Endometrial microvascular endothelial cells (primary cell): Measurements from ENCODE around the gene CD300A. TPM values are rescaled to one million over a fixed set of nuclear protein-coding genes. Genes with fewer than 3 reads are reported as not detected.
"Not testable (repeated sequence)": the region's sequence is repeated elsewhere in the genome, so short reads cannot be mapped to it uniquely, and the experiment has no call there.

Experiments
- in situ Hi-C: cut with HindIII; loops from 2 replicates; pipeline ENCODE4 v1.10.0; 2017; ENCODE audit warnings: low sequenced_read_pairs, low pct_unique_long_range_greater_than_20kb; ENCODE audit errors: inconsistent ontology term
- total RNA-seq: library from RNA; depleted of rRNA; stranded (reverse); fragments of >200 nt; gene quantifications from one replicate; pipeline ENCODE4 v1.2.3, GENCODE V29; 2015; ENCODE audit errors: inconsistent ontology term

The CD300A gene
- total RNA-seq, 1 donor from 2014 or later, result not detected

GRCh38 chr17:74512624-74513091, 46.2 kb downstream of the CD300A start:
- in situ Hi-C loops, result no loop called here

DNA sequence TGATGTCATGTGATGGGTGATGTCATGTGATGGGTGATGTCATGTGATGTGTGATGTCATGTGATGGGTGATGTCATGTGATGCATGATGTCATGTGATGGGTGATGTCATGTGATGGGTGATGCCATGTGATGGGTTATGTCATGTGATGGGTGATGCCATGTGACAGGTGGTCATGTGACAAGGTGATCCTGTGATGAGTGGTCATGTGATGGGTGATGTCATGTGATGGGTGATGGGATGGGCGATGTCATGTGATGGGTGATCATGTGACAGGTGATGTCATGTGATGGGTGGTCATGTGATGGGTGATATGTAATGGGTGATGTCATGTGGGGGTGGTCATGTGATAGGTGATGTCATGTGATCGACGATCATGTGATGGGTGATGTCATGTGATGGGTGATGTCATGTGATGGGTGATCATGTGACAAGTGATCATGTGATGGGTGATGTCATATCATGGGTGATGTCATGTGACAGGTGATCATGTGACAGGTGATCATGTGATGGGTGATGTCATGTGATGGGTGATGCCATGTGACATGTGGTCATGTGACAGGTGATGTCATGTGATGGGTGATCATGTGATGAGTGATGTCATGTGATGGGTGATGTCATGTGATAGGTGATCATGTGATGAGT, 47.7 kb downstream of the CD300A start:
- in situ Hi-C loops, result no loop called here

- in situ Hi-C loops, result no loop called here
These were observed 48.3 kb downstream of the CD300A start for GRCh38 chr17:74514632-74515334.

DNA sequence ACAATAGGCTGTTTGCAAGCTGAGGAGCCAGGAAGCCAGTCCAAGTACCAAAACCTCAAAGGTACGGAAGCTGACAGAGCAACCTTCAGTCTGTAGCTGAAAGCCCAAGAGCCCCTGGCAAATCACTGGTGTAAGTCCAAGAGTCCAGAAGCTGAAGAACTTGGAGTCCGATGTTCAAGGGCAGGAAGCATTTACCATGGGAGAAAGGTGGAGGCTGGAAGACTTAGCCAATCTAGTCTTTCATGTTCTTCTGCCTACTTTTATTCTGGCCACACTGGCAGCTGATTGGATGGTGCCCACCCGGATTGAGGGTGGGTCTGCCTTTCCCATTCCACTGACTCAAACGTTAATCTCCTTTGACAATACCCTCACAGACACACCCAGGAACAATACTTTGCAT, 49.5 kb downstream of the CD300A start:
- in situ Hi-C loops, result no loop called here

DNA sequence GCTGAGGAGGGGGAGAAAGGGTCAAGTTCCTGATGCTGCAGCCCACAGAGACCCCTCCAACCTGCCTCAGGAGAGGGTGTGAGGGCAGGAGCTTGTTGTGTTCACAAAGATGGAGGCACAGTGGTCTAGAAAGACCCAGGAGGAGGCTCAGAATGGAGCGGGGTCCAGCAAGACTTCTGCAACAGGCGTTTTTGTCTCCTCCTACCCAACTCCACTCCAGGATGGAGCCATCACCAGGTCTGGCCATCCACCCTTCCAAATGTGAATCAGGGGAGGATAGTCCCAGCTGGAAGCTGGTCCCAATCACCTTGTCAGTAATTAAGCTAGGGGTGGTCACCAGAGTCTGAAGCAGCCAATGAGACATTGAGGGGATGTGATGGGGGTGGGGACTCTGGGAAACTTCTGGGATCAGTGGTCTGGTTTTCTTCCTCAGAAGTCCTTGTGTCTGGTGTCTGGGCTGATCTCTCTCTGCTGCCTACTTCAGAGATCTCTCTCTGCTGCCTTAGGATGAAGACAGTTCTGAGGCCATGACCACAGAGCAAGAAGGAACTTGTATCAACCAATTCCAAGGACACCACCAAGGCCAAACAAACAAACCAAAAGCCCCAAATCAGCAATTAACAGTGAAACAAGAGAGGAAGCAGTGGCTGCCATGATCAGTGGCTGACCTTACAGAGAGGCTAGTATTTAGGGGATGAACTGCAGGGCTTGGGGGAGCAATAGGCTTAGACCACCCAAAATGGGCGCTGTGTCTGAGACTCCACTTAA, 50.3 kb downstream of the CD300A start:
- in situ Hi-C loops, result no loop called here

GRCh38 chr17:74518413-74518981, 52.1 kb downstream of the CD300A start:
- in situ Hi-C loops, result not testable (repeated sequence)

DNA sequence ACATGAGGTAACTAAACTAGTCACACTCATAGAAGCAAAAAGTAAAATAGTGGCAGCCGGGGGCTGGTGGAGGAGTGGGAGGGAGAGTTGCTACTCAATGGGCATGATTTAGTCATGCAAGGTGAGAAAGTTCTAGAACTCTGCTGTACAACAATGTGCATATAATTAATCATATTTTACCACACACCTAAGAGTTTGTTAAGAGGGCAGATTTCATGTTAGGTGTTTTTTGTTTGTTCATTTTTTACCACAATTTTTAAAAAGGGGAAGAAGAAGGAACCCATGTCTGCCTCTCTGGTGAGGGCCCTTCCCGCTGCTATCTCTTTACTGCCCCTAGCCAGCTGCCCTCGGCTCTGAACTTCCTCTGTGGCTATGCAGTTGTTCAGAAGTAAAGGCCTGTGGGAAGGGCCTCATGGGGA, 53.6 kb downstream of the CD300A start:
- in situ Hi-C loops, result no loop called here

- in situ Hi-C loops, result no loop called here
These were observed 54.5 kb downstream of the CD300A start for GRCh38 chr17:74520790-74521480.

- in situ Hi-C loops, result no loop called here
These were observed 55.3 kb downstream of the CD300A start for GRCh38 chr17:74521701-74522201.

DNA sequence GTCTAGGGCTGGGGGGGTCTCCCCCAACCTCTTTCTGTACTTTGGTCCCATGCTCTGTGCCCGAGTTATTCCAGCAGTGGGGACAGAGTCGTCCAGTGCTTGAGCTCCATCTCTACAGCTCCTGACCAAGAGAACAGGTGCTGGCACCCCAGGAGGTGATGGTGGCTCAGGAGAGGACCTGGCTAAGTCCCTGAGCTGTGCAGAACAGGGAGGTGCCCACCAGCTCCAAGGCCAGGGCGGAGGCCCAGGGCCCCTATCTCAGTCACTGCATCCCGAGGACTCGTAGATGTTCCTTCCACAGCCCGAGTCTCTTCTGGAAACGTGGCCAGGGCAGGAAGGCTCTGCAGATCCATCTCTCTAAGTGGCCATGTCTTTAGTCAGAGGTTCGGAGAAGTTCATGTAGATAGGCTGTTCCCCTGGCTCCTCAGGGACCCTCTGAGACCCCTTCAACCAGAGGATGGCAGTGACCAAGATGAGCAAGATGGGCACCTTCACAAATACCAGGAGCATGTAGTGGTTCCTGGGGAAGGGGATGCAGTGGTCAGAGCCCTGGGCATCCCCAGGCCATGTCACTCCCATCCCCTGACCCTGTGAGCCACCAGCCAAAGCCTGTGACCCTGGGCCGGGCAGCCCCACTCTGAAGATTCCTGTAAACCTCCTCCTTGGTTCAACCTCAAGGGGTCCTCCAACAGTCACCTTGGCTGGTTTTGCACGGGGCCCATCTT, 56.1 kb downstream of the CD300A start:
- in situ Hi-C loops, result no loop called here

DNA sequence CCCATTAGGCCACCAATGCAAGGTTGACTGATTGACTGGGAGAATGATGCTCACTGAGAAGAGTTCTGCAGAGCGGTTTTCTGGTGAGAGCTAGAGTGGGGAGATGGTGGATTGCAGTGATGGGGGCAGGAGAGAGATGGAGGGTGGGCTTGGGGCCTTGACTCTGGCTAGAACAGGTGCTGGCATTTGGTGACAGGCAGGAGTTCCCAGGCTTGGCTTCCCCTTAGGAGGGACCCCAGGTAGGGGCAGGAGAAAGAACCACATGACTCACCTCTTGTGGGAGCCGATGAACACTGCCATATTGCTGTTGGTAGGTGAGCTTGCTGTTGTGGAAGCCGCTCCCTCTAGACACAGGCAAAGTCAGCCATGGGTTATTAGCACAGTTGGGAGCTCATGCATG, 56.9 kb downstream of the CD300A start:
- in situ Hi-C loops, result no loop called here

DNA sequence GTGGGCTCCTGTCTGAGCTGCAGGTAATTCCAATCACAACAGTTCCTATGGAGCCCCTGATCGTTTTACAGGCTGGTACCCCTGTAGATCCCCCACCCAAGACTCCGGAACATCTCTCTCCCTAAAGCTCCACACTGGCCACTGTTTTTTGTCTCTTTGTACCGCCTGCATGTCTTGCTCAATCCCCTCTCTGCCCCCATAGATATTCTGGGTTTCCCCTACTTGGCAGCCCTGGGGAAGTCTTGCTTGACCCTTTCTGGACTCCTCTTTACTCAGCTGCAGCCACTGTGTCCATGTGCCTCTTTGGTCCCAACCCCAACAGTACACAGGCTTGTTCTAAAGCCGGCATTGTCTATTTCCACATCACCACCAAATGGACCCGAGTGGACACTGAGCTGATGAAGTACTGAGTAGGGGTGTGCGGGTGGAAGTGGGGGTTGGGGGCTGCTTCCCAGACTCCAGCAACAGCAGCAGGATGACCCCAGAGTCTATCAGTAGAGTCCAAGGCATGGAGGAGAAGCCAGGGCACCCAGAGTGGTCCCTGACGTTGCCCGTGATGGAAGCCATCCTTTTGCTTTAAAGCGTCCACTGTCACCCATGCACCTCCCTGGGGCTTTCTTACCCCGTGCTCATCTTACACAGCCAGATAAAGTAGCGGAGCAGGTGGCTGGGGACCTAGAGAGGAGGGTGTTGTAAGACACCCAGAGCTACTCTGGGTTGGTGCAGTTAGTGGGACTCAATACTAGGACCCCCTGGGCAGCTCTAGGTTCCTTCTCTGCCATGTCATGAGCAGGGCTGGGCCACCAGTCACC, 58.4 kb downstream of the CD300A start:
- in situ Hi-C loops, result no loop called here

DNA sequence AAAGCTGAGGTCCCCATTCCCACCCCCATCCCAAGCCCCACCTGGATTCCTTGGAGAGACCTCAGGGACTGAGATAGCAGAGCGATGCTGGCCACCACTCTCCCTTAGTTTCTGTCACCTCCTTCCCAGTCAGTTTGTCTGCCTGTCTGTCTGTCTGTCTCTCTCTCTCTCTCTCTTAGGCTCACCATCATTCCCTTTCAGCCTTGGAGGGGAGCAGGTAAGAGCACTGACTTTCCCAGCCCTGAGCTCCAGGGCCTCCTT, 59.0 kb downstream of the CD300A start:
- in situ Hi-C loops, result no loop called here

- in situ Hi-C loops, result no loop called here
These were observed 59.4 kb downstream of the CD300A start for GRCh38 chr17:74525781-74526288.

DNA sequence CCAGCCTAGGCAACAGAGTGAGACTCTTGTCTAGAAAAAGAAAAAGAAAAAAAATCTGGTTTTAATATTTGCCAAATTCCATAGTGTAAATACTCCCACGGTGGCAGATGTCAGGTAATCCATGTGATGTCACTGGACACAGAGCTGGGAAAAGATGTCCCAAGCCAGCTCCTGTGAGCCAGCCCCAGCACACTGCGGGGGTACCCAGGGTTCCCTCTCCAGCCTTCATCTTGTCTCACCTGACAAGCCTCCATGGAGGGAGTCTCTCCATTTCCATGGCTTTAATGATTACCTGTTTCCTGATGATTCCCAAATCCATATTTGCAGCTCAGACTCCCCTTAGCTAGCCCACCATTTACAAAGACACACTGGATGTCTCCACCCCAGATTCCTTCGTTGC, 60.2 kb downstream of the CD300A start:
- in situ Hi-C loops, result no loop called here

- in situ Hi-C loops, result no loop called here
These were observed 60.6 kb downstream of the CD300A start for GRCh38 chr17:74527081-74527480.

- in situ Hi-C loops, result no loop called here
These were observed 61.3 kb downstream of the CD300A start for GRCh38 chr17:74527756-74528155.
